Esophagus squamous epithelium (tissue), 4 donors: Measurements from ENCODE around the gene TMEM212.
"Not testable (repeated sequence)": the region's sequence is repeated elsewhere in the genome, so short reads cannot be mapped to it uniquely, and the experiment has no call there.

Experiments
- POLR2A ChIP-seq, 4 donors: fragments of 450-650 bp; IDR thresholded peaks; one replicate each; pipeline ENCODE4 v1.6.1; 2017; ENCODE audit warnings: antibody characterized with exemption in 4 of 4, mild to moderate bottlenecking in 4 of 4, moderate library complexity in 3 of 4
- TF ChIP-seq, protein P1 (sequence below), 6 experiments: fragments of 450-650 bp in 4 of 6; fragments of 200-600 bp in 2 of 6; sonication (generic) in 2 of 6; IDR thresholded peaks; one replicate each; pipeline ENCODE4 v1.5.1; 2016 to 2019; ENCODE audit warnings: antibody characterized with exemption in 6 of 6, mild to moderate bottlenecking in 4 of 6, moderate library complexity in 4 of 6

DNA sequence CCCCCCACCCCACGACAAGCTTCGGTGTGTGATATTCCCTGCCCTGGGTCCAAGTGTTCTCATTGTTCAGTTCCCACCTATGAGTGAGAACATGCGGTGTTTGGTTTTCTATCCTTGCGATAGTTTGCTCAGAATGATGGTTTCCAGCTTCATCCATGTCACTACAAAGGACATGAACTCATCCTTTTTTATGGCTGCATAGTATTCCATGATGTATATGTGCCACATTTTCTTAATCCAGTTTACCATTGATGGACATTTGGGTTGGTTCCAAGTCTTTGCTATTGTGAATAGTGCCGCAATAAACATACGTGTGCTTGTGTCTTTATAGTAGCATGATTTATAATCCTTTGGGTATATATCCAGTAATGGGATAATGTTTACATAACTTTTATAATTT, 28.5 kb upstream of the TMEM212 start:
- TF ChIP-seq, protein P1, sequence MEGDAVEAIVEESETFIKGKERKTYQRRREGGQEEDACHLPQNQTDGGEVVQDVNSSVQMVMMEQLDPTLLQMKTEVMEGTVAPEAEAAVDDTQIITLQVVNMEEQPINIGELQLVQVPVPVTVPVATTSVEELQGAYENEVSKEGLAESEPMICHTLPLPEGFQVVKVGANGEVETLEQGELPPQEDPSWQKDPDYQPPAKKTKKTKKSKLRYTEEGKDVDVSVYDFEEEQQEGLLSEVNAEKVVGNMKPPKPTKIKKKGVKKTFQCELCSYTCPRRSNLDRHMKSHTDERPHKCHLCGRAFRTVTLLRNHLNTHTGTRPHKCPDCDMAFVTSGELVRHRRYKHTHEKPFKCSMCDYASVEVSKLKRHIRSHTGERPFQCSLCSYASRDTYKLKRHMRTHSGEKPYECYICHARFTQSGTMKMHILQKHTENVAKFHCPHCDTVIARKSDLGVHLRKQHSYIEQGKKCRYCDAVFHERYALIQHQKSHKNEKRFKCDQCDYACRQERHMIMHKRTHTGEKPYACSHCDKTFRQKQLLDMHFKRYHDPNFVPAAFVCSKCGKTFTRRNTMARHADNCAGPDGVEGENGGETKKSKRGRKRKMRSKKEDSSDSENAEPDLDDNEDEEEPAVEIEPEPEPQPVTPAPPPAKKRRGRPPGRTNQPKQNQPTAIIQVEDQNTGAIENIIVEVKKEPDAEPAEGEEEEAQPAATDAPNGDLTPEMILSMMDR (IDR thresholded peaks at IDR 0.05): not testable (repeated sequence)
- not testable (repeated sequence) for TF ChIP-seq POLR2A (IDR thresholded peaks at IDR 0.05)
